A549 (cell line): ENCODE measurements around the gene SYNCRIP. TPM values are rescaled to one million over a fixed set of nuclear protein-coding genes. Genes with fewer than 3 reads are reported as not detected.

Experiments used
- ATAC-seq, 2 experiments: fragments of 200-7000 bp in 1 of 2; fragments of >200 bp in 1 of 2; cut with Nextera tagmentation in 1 of 2; cut with Tn5 transposase in 1 of 2; 3 replicates each; pipeline versions ENCODE4 v1.8.0 to v1.9.1; 2018 to 2020; ENCODE audit warnings: mild to moderate bottlenecking in 1 of 2, moderate library complexity in 1 of 2
- CTCF ChIA-PET: fragments of 300-600 bp; sonication (Branson Sonifier 250); formaldehyde crosslinking; extraction: SDS; loops from one replicate; lab custom pipeline; 2021; ENCODE audit warnings: antibody characterized with exemption, inconsistent platforms; lab: Yijun Ruan, JAX
- POLR2A ChIA-PET: fragments of 350-600 bp; formaldehyde crosslinking; extraction: SDS; loops from one replicate; lab custom pipeline; 2021; ENCODE audit warnings: antibody characterized with exemption, inconsistent platforms; lab: Yijun Ruan, JAX
- DNase-seq, 2 experiments: peaks; one replicate each; pipeline versions ENCODE4 v3.0.0 to v3.0.0-alpha.2; 2011 to 2016; ENCODE audit warnings: low read depth in 1 of 2, low spot score in 1 of 2
- FAIRE-seq: peaks from 2 replicates; lab custom pipeline; 2011; peaks lifted over from hg19 to GRCh38; lab: Jason Lieb, UNC
- H3K27ac ChIP-seq, 2 experiments: fragments of >200 bp; sonication (Bioruptor Twin); formaldehyde crosslinking; 3 replicates each; pipeline ENCODE4 v1.5.1; 2016 to 2017
- H3K4me1 ChIP-seq: fragments of >200 bp; sonication (Bioruptor Twin); formaldehyde crosslinking; 3 replicates; pipeline ENCODE4 v1.6.1; 2016
- H3K4me2 ChIP-seq: fragments of >200 bp; sonication (Bioruptor Twin); formaldehyde crosslinking; 3 replicates; pipeline ENCODE4 v1.6.1; 2016
- H3K4me3 ChIP-seq: fragments of >200 bp; sonication (Bioruptor Twin); formaldehyde crosslinking; 3 replicates; pipeline ENCODE4 v1.5.1; 2016
- H3K9me3 ChIP-seq: fragments of >200 bp; sonication (Bioruptor Twin); formaldehyde crosslinking; 3 replicates; pipeline ENCODE4 v1.6.1; 2016
- BCL3 ChIP-seq: fragments of >200 bp; sonication (Bioruptor Twin); formaldehyde crosslinking; IDR thresholded peaks from 3 replicates; pipeline ENCODE4 v1.6.1; 2016
- CEBPB ChIP-seq, 2 experiments: fragments of >200 bp in 1 of 2; sonication (Bioruptor Twin) in 1 of 2; formaldehyde crosslinking in 1 of 2; IDR thresholded peaks; 2 replicates each; pipeline ENCODE4 v1.6.1; 2012 to 2016
- CHD4 ChIP-seq: fragments of 200-600 bp; sonication (generic); IDR thresholded peaks from 2 replicates; pipeline ENCODE4 v1.6.1; 2016; ENCODE audit warnings: antibody characterized with exemption, mild to moderate bottlenecking, borderline replicate concordance
- CTCF ChIP-seq: fragments of >200 bp; sonication (Bioruptor Twin); formaldehyde crosslinking; IDR thresholded peaks from 3 replicates; pipeline ENCODE4 v1.5.1; 2016
- EHF ChIP-seq: fragments of 250-450 bp; sonication (Bioruptor Pico); IDR thresholded peaks from 2 replicates; pipeline ENCODE4 v1.5.0; 2020; ENCODE audit warnings: mild to moderate bottlenecking
- EHMT2 ChIP-seq: fragments of 200-600 bp; sonication (generic); IDR thresholded peaks from 2 replicates; pipeline ENCODE4 v1.6.1; 2016; ENCODE audit warnings: antibody characterized with exemption, low read depth, mild to moderate bottlenecking, moderate library complexity
- FOSL2 ChIP-seq, 2 experiments: fragments of 450-650 bp in 1 of 2; fragments of >200 bp in 1 of 2; sonication (Bioruptor Twin) in 1 of 2; formaldehyde crosslinking; IDR thresholded peaks; 2 replicates each; pipeline versions ENCODE4 v1.5.0 to v1.6.1; 2016 to 2020; ENCODE audit warnings: mild to moderate bottlenecking in 1 of 2, moderate library complexity in 1 of 2
- FOXS1 ChIP-seq: fragments of 250-450 bp; sonication (Bioruptor Pico); IDR thresholded peaks from 2 replicates; pipeline ENCODE4 v1.5.0; 2020; ENCODE audit warnings: mild to moderate bottlenecking, moderate library complexity
- HES2 ChIP-seq: fragments of >200 bp; sonication (Bioruptor Twin); formaldehyde crosslinking; IDR thresholded peaks from 2 replicates; pipeline ENCODE4 v1.6.1; 2016
- KDM5A ChIP-seq: fragments of 200-600 bp; sonication (generic); IDR thresholded peaks from 2 replicates; pipeline ENCODE4 v1.6.1; 2016; ENCODE audit warnings: antibody characterized with exemption, mild to moderate bottlenecking
- NFE2L2 ChIP-seq: fragments of 150-350 bp; conservative IDR thresholded peaks from 2 replicates; pipeline ENCODE4 v1.6.1; 2014; ENCODE audit warnings: low read length
- NR3C1 ChIP-seq: fragments of >200 bp; sonication (Bioruptor Twin); formaldehyde crosslinking; IDR thresholded peaks from 3 replicates; pipeline ENCODE4 v1.6.1; 2017
- PBX3 ChIP-seq: IDR thresholded peaks from 2 replicates; pipeline ENCODE4 v1.6.1; 2012
- PHF8 ChIP-seq: fragments of 200-600 bp; sonication (generic); IDR thresholded peaks from 2 replicates; pipeline ENCODE4 v1.6.1; 2016; ENCODE audit warnings: low read depth, mild to moderate bottlenecking, antibody characterized with exemption, moderate library complexity, borderline replicate concordance
- POLR2A ChIP-seq: IDR thresholded peaks from 2 replicates; pipeline ENCODE4 v1.6.1; 2012; ENCODE audit warnings: mild to moderate bottlenecking, low read length
- RCOR1 ChIP-seq: fragments of 150-350 bp; IDR thresholded peaks from 2 replicates; pipeline ENCODE4 v1.6.1; 2014; ENCODE audit warnings: antibody characterized with exemption, low read length, low read depth
- RNF2 ChIP-seq: fragments of 200-600 bp; sonication (generic); IDR thresholded peaks from 2 replicates; pipeline ENCODE4 v1.6.1; 2016; ENCODE audit warnings: low read depth, mild to moderate bottlenecking, antibody characterized with exemption, moderate library complexity, borderline replicate concordance
- SMC3 ChIP-seq: fragments of >200 bp; sonication (Bioruptor Twin); formaldehyde crosslinking; IDR thresholded peaks from 3 replicates; pipeline ENCODE4 v1.6.1; 2018; ENCODE audit warnings: inconsistent platforms
- SREBF2 ChIP-seq: fragments of 450-650 bp; IDR thresholded peaks from 2 replicates; pipeline ENCODE4 v1.6.1; 2014; ENCODE audit warnings: mild to moderate bottlenecking, moderate library complexity
- TP53 ChIP-seq: fragments of 250-450 bp; sonication (Bioruptor Pico); IDR thresholded peaks from 2 replicates; pipeline ENCODE4 v1.5.0; 2021; ENCODE audit warnings: mild to moderate bottlenecking, moderate library complexity
- USF2 ChIP-seq: fragments of 450-650 bp; IDR thresholded peaks from 2 replicates; pipeline ENCODE4 v1.6.1; 2014; ENCODE audit warnings: antibody characterized with exemption
- ZC3H11A ChIP-seq: fragments of 450-650 bp; IDR thresholded peaks from 2 replicates; pipeline ENCODE4 v1.6.1; 2014; ENCODE audit warnings: antibody characterized with exemption, mild to moderate bottlenecking
- ZFP36 ChIP-seq: fragments of 450-650 bp; IDR thresholded peaks from 2 replicates; pipeline ENCODE4 v1.6.1; 2014; ENCODE audit warnings: borderline replicate concordance; ENCODE audit not compliant: partially characterized antibody
- WGBS: methylation state at CpG from one replicate; pipeline ENCODE4 v1.1.6; 2017; ENCODE audit errors: missing lambda C conversion rate; 5-methylcytosine and 5-hydroxymethylcytosine counted together
- polyA plus RNA-seq, 4 experiments: library from polyadenylated mRNA; depleted of rRNA in 3 of 4; stranded (reverse); fragments of >200 nt; fragmentation: RNase III in 1 of 4; extraction: RNeasy Plus Mini Kit Qiagen cat#74134 plus additional on column Dnase treatment in 1 of 4; gene quantifications; 2 replicates in 3 of 4; 3 replicates in 1 of 4; pipeline ENCODE4 v1.2.3, GENCODE V29; 2011 to 2017

Gene SYNCRIP
- polyA plus RNA-seq, 2 of the 4 experiments (the other 2 are of a cell fraction): 47.5 to 102 TPM

GRCh38 chr6:85600713-85601313 is 41.9 kb downstream of the SYNCRIP start:
- FAIRE-seq: no peak
- WGBS: 86% methylated on average over 11 of the region's 11 CpGs

GRCh38 chr6:85594197-85594930 is 48.3 kb downstream of the SYNCRIP start:
- peak overlapping the region; percentile 77 for H3K4me3 ChIP-seq
- CTCF ChIA-PET: interaction anchor here (0.8 to 1.0 kb wide), 2 partner anchors 13 to 34 kb away, joined by 3 to 4 read pairs; no protein-coding TSS in a partner anchor
- ATAC-seq (peak; percentile 1 to 31; a peak in 4 of 6 replicates), DNase-seq (no peak), FAIRE-seq (no peak)
- peak overlapping the region; percentile 95 for H3K27ac ChIP-seq
- peak overlapping the region; percentile 84 for H3K4me2 ChIP-seq
- 2% methylated on average over 14 of the region's 35 CpGs for WGBS
- POLR2A ChIA-PET: interaction anchor here (1.4 to 3.3 kb wide), 3 partner anchors 49 to 832 kb away, joined by 3 to 25 read pairs (median 18); partner anchors contain the start of gene SYNCRIP
- TF ChIP-seq FOXS1: no peak
- TF ChIP-seq PHF8: peak; percentile 9; the same call in 1 of the 2 replicates
- peaks cover 16% of the 10 kb centered on the region for H3K4me1 ChIP-seq
- no peaks in the 10 kb centered on the region for H3K9me3 ChIP-seq

More at GRCh38 chr6:85600713-85601313, 41.9 kb downstream of the SYNCRIP start:
- TF ChIP-seq SMC3: no peak
- TF ChIP-seq RNF2: no peak
- no peak for TF ChIP-seq ZC3H11A
- no peak for TF ChIP-seq USF2
- no peak for TF ChIP-seq BCL3
- no peak for TF ChIP-seq CEBPB (IDR thresholded peaks at IDR 0.05)
- TF ChIP-seq TP53 (CRISPR knock-in tag): no peak
- no peak for TF ChIP-seq CHD4
- TF ChIP-seq SREBF2: no peak
- no peak for TF ChIP-seq EHF (CRISPR knock-in tag)
- TF ChIP-seq EHMT2: no peak
- TF ChIP-seq PHF8: no peak
- TF ChIP-seq PBX3: no peak
- TF ChIP-seq NR3C1: no peak
- Histone ChIP-seq H3K4me1 (no peaks in the 10 kb centered on the region), H3K4me3 (no peak overlapping the region), H3K9me3 (no peaks in the 10 kb centered on the region), H3K27ac (no peak overlapping the region), H3K4me2 (no peak overlapping the region)
- ATAC-seq (no peak; a peak in 1 of 6 replicates), DNase-seq (no peak)
- ChIA-PET POLR2A (no interaction called here), CTCF (interaction anchor here (0.6 to 0.8 kb wide), 2 partner anchors 12 to 76 kb away, joined by 3 read pairs; no protein-coding TSS in a partner anchor)

- Histone ChIP-seq H3K4me1 (peaks cover 16% of the 10 kb centered on the region), H3K9me3 (no peaks in the 10 kb centered on the region), H3K4me2 (peak within 1 kb of the TSS; percentile 84), H3K4me3 (peak within 1 kb of the TSS; percentile 77), H3K27ac (peak within 1 kb of the TSS; percentile 95)
- FAIRE-seq (no peak), DNase-seq (peak; percentile 76 to 92), ATAC-seq (peak; percentile 91 to 95)
- ChIA-PET CTCF (interaction anchor here (0.8 to 1.4 kb wide), 4 partner anchors 9 to 57 kb away, joined by 3 to 6 read pairs (median 4); no protein-coding TSS in a partner anchor), POLR2A (interaction anchor here (1.0 to 3.3 kb wide), 5 partner anchors 8 to 831 kb away, joined by 3 to 25 read pairs (median 4); partner anchors contain the start of genes NT5E and SYNCRIP)
- WGBS: under 1% methylated on average over 25 of the region's 82 CpGs
- TF ChIP-seq FOSL2 (IDR thresholded peaks at IDR 0.05): no peak
- no peak for TF ChIP-seq FOSL2 (CRISPR knock-in tag; IDR thresholded peaks at IDR 0.05)
- no peak for TF ChIP-seq PBX3
- TF ChIP-seq RNF2: no peak
- no peak for TF ChIP-seq FOXS1
- TF ChIP-seq POLR2A: peak; percentile 82
- TF ChIP-seq CEBPB (IDR thresholded peaks at IDR 0.05): no peak
- TF ChIP-seq KDM5A: no peak
- no peak for TF ChIP-seq NFE2L2
- no peak for TF ChIP-seq ZFP36
- no peak for TF ChIP-seq HES2
- TF ChIP-seq CTCF: no peak
- TF ChIP-seq RCOR1: no peak
These were observed 49.1 kb downstream of the SYNCRIP start, which contains the start of gene SNX14 for GRCh38 chr6:85593438-85594196. SNX14 (minus strand) TSS chr6:85593858; CDS start chr6:85593718, 140 bp downstream.
